Eye (tissue), 1 donor: Measurements from ENCODE around the gene ROR2.

Source experiments
- DNase-seq: peaks from one replicate; pipeline ENCODE4 v3.0.0-alpha.2; 2015

The ROR2 gene

GRCh38 chr9:91732187-91733005, 217.6 kb downstream of the ROR2 start:
- no peak for DNase-seq

- no peak for DNase-seq
Measured at GRCh38 chr9:91730806-91731205, 219.2 kb downstream of the ROR2 start.

GRCh38 chr9:91729558-91729842, 220.5 kb downstream of the ROR2 start:
- no peak for DNase-seq

- no peak for DNase-seq
Measured at GRCh38 chr9:91727972-91728371, 222.1 kb downstream of the ROR2 start.

GRCh38 chr9:91727316-91727861, 222.6 kb downstream of the ROR2 start:
- DNase-seq: peak; percentile 83

GRCh38 chr9:91726406-91727100, 223.5 kb downstream of the ROR2 start:
- DNase-seq: no peak

GRCh38 chr9:91725651-91726050, 224.4 kb downstream of the ROR2 start:
- no peak for DNase-seq

- DNase-seq: no peak
Measured at GRCh38 chr9:91724609-91725505, 225.2 kb downstream of the ROR2 start.

- no peak for DNase-seq
Measured at GRCh38 chr9:91724068-91724440, 226.0 kb downstream of the ROR2 start.

- DNase-seq: no peak
Measured at GRCh38 chr9:91723420-91724067, 226.5 kb downstream of the ROR2 start.

GRCh38 chr9:91720751-91721705, 229.0 kb downstream of the ROR2 start:
- no peak for DNase-seq

- no peak for DNase-seq
Measured at GRCh38 chr9:91720313-91720712, 229.7 kb downstream of the ROR2 start.

GRCh38 chr9:91718071-91718470, 232.0 kb downstream of the ROR2 start:
- no peak for DNase-seq

- no peak for DNase-seq
Measured at GRCh38 chr9:91716815-91717214, 233.2 kb downstream of the ROR2 start.

GRCh38 chr9:91716239-91716638, 233.8 kb downstream of the ROR2 start:
- DNase-seq: no peak

- no peak for DNase-seq
Measured at GRCh38 chr9:91714874-91715615, 235.0 kb downstream of the ROR2 start.

GRCh38 chr9:91714020-91714806, 235.8 kb downstream of the ROR2 start:
- DNase-seq: peak; percentile 62

- no peak for DNase-seq
Measured at GRCh38 chr9:91712811-91713210, 237.2 kb downstream of the ROR2 start.

GRCh38 chr9:91711755-91712601, 238.1 kb downstream of the ROR2 start:
- no peak for DNase-seq
